ENCODE measurements around the gene EHHADH. TPM values are rescaled to one million over a fixed set of nuclear protein-coding genes. Genes with fewer than 3 reads are reported as not detected.

The EHHADH gene
- total and polyA plus RNA-seq, 9 of the 15 experiments (the other 6 are each of a cell fraction or from before 2014, with no cell fraction given), result 3.6 to 6.4 (median 5.4) TPM

- TF ChIP-seq ZNF639 (CRISPR knock-in tag; conservative IDR thresholded peaks at IDR 0.05 in 1 of 2, IDR thresholded peaks at IDR 0.05 in 1 of 2), result no peak
- no peak for TF ChIP-seq ZKSCAN3 (CRISPR knock-in tag; IDR thresholded peaks at IDR 0.05)
- TF ChIP-seq ZNF431 (CRISPR knock-in tag; IDR thresholded peaks at IDR 0.05), result no peak
- TF ChIP-seq HIVEP1 (CRISPR knock-in tag; IDR thresholded peaks at IDR 0.05), result no peak
- no peak for TF ChIP-seq ZZZ3 (IDR thresholded peaks at IDR 0.05)
- no peak for TF ChIP-seq RERE (CRISPR knock-in tag; IDR thresholded peaks at IDR 0.05; ENCODE audit: borderline replicate concordance)
- no peak for TF ChIP-seq ARID4B (CRISPR knock-in tag; IDR thresholded peaks at IDR 0.05)
- peak; percentile 25; the same call in 1 of the 2 replicates for TF ChIP-seq MTA1 (IDR thresholded peaks at IDR 0.05; ENCODE audit: borderline replicate concordance)
- TF ChIP-seq PML (IDR thresholded peaks at IDR 0.05; ENCODE audit: low read length), result 0 out of 2 replicates have a peak, but pooled peaks have one; percentile 35
- no peak for TF ChIP-seq ZBED1 (IDR thresholded peaks at IDR 0.05)
- no peak; a peak in 1 of 3 replicates for TF ChIP-seq CBX3 (IDR thresholded peaks at IDR 0.05; ENCODE audit: borderline replicate concordance in 1 of 2, low read length in 2 of 2)
- TF ChIP-seq E2F5 (CRISPR knock-in tag; IDR thresholded peaks at IDR 0.05), result no peak
- no peak for TF ChIP-seq ZSCAN32 (CRISPR knock-in tag; IDR thresholded peaks at IDR 0.05)
These were observed at the start of gene EHHADH (continued) for GRCh38 chr3:185253645-185254410.

Measured in K562 (cell line).